Activated naive CD8-positive, alpha-beta T cell treated with anti-CD3 and anti-CD28 coated beads for 36 hours (primary cell): ENCODE data around the gene LRRC70. TPM values are rescaled to one million over a fixed set of nuclear protein-coding genes. Genes with fewer than 3 reads are reported as not detected.

Experiments used
- DNase-seq: peaks from one replicate; pipeline ENCODE4 v3.0.0; 2021
- H3K27ac Mint-ChIP-seq: one replicate; pipeline ENCODE4 v1.8.0; 2022; ENCODE audit warnings: mild to moderate bottlenecking, moderate library complexity, mixed read lengths
- H3K27me3 Mint-ChIP-seq: one replicate; pipeline ENCODE4 v1.8.0; 2022; ENCODE audit warnings: mild to moderate bottlenecking, mixed read lengths
- H3K36me3 Mint-ChIP-seq: one replicate; pipeline ENCODE4 v1.8.0; 2021; ENCODE audit warnings: mild to moderate bottlenecking, mixed read lengths
- H3K4me1 Mint-ChIP-seq: one replicate; pipeline ENCODE4 v1.8.0; 2021; ENCODE audit warnings: mixed read lengths
- H3K4me3 Mint-ChIP-seq: one replicate; pipeline ENCODE4 v1.8.0; 2022; ENCODE audit warnings: mild to moderate bottlenecking, moderate library complexity, mixed read lengths
- H3K9me3 Mint-ChIP-seq: one replicate; pipeline ENCODE4 v1.8.0; 2022; ENCODE audit warnings: mixed read lengths
- total RNA-seq, 2 experiments: library from RNA; stranded (reverse); gene quantifications; one replicate each; pipeline ENCODE4 v1.2.3, GENCODE V29; 2021

Gene LRRC70, protein sequence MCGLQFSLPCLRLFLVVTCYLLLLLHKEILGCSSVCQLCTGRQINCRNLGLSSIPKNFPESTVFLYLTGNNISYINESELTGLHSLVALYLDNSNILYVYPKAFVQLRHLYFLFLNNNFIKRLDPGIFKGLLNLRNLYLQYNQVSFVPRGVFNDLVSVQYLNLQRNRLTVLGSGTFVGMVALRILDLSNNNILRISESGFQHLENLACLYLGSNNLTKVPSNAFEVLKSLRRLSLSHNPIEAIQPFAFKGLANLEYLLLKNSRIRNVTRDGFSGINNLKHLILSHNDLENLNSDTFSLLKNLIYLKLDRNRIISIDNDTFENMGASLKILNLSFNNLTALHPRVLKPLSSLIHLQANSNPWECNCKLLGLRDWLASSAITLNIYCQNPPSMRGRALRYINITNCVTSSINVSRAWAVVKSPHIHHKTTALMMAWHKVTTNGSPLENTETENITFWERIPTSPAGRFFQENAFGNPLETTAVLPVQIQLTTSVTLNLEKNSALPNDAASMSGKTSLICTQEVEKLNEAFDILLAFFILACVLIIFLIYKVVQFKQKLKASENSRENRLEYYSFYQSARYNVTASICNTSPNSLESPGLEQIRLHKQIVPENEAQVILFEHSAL
- under 1 TPM; 0.34 to 0.43 TPM for total RNA-seq

DNA sequence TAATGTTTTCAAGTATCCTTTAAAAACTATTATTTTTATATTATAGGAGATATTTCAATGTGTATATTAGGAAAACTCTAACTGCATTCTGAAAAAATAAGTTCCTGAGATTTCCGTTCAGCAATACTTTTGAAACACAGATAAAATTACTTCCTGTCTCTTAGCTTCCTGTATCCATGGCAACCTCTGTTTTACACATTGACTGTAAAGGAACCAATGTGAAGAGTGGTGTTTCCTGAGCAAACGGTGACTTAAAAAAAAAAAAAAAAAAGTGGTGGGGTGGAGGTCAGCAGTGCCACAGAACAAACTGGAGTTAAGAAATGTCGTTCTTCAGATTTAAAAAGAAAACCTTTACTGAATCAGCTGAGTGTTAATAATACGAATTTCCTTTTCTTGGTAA, at the start of gene LRRC70:
Gene LRRC70 (plus strand): TSS at position 280 of the 400 bp plus-strand sequence. CDS start 620 bp downstream, outside the sequence.
- peak within 1 kb of the TSS; percentile 47 for H3K27ac Mint-ChIP-seq
- peak within 1 kb of the TSS; percentile 19 for H3K4me3 Mint-ChIP-seq
- H3K27me3 Mint-ChIP-seq = no peaks in the 10 kb centered on the region
- H3K36me3 Mint-ChIP-seq = peaks cover 25% of the 10 kb centered on the region
- no peak for DNase-seq
- H3K4me1 Mint-ChIP-seq = peaks cover 32% of the 10 kb centered on the region
- no peaks in the 10 kb centered on the region for H3K9me3 Mint-ChIP-seq

DNA sequence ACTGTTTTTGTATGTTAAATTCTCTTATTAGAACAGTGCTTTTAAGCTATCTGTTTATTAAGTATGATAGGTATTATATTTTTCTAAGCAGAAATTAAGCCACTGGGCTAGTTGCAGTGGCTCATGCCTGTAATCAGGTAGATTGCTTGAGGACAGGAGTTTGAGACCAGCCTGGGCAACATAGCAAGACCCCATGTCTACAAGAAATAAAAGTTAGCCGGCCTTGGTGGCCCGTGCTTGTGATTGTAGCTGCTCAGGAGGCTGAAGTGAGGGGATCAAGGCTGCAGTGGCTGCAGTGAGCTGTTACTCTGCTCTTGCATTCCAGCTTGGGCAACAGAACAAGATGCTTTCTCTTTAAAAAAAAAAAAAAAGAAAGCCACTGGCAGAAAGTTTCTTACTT, 45.0 kb upstream of the LRRC70 start:
- peaks cover 25% of the 10 kb centered on the region for H3K36me3 Mint-ChIP-seq
- no peaks in the 10 kb centered on the region for H3K27me3 Mint-ChIP-seq
- H3K9me3 Mint-ChIP-seq = no peaks in the 10 kb centered on the region
- H3K4me1 Mint-ChIP-seq = no peaks in the 10 kb centered on the region
- no peak overlapping the region for H3K4me3 Mint-ChIP-seq
- DNase-seq = no peak
- no peak overlapping the region for H3K27ac Mint-ChIP-seq

DNA sequence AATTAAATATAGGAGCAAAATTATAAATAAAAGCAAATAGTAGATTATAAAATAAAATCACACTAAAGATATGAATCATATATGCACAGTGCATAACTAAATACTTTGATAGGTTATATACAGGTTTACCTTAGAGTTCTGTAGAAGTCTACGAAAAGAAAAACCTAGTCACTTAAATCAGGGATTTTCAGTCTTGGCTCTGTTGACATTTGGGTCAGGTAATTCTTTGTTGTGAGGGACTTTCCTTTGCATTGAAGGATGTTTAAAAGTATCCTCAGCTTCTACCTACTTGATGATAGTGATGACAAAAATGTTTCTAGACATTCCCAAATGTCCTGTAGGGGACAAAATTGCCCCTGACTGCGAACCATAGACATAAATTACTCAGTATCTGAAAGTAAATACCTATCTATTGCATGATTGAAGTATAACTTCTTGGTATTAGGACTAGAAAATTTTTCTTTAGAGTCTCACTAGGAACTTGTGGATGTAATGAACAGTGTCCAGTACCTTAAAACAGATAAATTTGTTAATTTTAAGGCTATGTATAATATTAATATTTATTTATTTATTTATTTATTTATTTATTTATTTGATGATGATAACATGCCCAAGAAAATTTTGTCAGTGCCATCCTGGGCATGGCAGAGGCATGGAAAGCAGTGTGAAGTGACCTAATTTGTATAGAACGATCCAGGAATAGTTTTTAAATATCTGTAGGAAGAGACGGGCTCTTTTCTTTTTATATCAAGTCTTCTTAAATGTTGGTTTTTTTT, 44.0 kb upstream of the LRRC70 start:
- no peak overlapping the region for H3K27ac Mint-ChIP-seq
- no peaks in the 10 kb centered on the region for H3K27me3 Mint-ChIP-seq
- no peak overlapping the region for H3K4me3 Mint-ChIP-seq
- peaks cover 25% of the 10 kb centered on the region for H3K36me3 Mint-ChIP-seq
- no peaks in the 10 kb centered on the region for H3K4me1 Mint-ChIP-seq
- no peaks in the 10 kb centered on the region for H3K9me3 Mint-ChIP-seq
- no peak for DNase-seq

DNA sequence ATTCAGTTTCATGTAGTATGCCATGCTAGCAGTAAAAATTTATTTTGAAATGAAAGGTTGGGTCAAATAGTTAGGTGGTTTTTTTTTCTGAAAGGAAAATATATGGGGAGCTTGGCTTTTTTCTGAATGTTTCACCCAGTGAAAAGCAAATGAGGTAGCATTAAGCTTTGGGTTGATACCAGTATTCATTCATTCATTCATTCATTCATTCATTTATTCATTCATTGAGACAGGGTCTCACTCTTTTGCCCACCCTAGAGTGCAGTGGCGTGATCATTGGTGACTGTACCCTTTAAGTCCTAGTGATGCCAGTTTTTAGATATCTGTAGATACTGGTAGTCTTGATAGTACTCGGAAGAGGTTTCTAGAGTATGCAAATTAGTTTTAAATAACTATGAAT, 42.4 kb upstream of the LRRC70 start:
- Mint-ChIP-seq H3K36me3 (peaks cover 25% of the 10 kb centered on the region), H3K4me3 (no peak overlapping the region), H3K27ac (no peak overlapping the region), H3K4me1 (no peaks in the 10 kb centered on the region), H3K27me3 (no peaks in the 10 kb centered on the region), H3K9me3 (no peaks in the 10 kb centered on the region)
- no peak for DNase-seq

DNA sequence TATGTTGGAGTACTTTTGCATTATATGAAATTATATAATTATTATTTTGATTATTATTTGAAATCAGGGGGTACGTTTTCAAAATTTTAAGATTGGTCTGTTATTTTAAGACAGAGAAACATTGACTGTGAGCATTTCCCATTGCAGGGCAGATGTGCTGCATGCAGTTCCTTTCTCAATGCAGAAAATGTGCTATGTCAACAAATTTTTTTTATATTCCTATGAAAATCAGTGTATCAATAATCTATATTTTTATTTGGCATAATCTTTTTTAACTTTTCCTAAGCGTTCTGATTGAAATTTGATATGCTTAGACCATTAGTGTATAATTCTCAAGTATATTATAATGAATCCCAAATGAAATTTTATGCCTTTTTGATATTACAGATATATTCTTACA, 41.8 kb upstream of the LRRC70 start:
- H3K4me3 Mint-ChIP-seq = no peak overlapping the region
- H3K4me1 Mint-ChIP-seq = no peaks in the 10 kb centered on the region
- DNase-seq = no peak
- no peaks in the 10 kb centered on the region for H3K9me3 Mint-ChIP-seq
- H3K27ac Mint-ChIP-seq = no peak overlapping the region
- H3K27me3 Mint-ChIP-seq = no peaks in the 10 kb centered on the region
- peaks cover 20% of the 10 kb centered on the region for H3K36me3 Mint-ChIP-seq

DNA sequence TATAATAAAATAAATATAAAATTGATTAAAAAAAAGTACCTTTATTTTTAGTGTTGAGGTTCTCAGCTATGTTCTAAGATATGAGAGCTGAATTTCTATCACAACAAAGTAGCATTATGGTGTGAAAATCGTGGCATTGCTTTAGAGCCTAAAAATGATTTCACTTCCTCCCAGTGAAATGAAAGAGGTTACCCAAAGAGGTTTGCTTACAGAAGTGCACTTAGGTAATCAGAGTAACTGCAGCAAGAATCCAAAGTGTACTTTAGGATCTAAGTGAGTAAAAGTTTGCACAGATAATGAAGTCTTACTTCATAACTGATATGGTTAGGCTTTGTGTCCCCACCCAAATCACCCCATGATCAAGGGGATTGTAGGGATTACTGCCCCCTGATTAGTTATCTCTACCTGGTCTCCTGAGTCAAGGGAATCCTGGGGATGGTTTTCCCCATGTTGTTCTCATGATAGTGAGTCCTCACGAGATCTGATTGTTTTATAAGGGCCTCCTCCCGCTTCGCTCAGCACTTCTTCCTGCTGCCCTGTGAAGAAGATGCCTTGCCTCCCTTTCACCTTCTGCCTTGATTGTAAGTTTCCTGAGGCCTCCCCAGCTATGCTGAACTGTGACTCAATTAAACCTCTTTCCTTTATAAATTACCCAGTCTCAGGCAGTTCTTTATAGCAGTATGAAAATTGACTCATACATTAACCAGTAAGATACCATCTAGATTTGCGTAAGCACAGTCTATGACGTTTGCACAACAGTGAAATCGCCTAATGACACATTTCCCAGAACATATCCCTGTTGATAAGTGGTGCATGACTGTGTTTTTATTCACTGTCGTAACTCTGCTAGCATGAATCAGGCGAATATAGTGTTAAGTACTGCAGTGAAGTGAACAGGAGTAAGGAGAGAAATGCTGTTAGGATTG, 40.3 kb upstream of the LRRC70 start:
- no peak for DNase-seq
- H3K27me3 Mint-ChIP-seq = no peaks in the 10 kb centered on the region
- H3K27ac Mint-ChIP-seq = no peak overlapping the region
- H3K4me1 Mint-ChIP-seq = no peaks in the 10 kb centered on the region
- H3K9me3 Mint-ChIP-seq = no peaks in the 10 kb centered on the region
- peaks cover 19% of the 10 kb centered on the region for H3K36me3 Mint-ChIP-seq
- no peak overlapping the region for H3K4me3 Mint-ChIP-seq

DNA sequence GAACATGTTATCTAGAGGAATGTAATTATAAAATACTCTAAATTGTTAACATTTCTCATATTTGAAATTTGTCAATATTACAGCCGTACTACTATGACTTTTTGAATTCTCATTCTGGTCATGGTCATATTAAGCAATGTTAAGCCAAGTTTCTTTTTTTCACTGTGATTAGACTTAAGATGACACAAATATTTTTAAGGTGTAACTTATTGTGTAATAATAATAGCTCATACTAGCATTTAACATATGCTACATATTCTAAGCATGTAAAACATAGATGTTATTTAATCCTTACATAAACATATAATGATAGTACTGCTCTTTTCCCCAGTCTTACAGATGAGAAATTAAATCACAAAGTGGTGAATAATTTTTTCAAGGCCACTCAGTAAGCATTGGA, 35.9 kb upstream of the LRRC70 start:
- Mint-ChIP-seq H3K4me3 (no peak overlapping the region), H3K4me1 (no peaks in the 10 kb centered on the region), H3K27me3 (no peaks in the 10 kb centered on the region), H3K27ac (no peak overlapping the region), H3K36me3 (peaks cover 41% of the 10 kb centered on the region), H3K9me3 (peaks cover 4% of the 10 kb centered on the region)
- DNase-seq = no peak

DNA sequence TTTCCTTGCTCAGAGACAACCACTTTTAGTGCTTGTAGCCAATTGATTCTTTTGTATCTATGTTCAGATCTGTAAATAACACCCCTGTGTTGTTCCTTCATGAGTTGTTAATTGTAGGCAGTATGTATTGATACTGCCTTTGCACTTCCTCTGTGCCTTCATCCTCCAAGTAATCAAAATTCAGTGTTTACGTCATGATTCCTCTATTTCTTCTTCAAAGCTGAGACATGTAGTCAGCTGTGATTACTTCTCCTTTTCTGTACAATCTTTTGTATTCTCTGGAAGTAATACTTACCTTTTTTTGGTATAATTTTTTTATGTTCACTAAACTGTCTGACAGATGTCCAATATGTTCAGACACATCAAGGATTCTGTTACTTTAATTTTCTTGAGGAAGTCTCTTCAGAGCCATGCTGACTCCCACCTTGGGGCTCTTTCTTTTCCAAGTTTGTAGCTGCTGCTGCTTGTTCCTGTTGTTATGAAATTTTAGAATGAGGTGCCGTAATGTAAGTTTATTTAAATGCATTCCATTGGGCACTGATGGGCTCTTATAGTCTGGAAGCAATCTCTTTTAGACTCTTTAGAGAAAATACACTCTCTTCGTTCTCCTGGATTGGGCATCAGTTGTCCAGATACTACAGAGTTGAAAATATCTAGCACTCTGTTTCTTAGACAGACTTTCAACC, 30.5 kb upstream of the LRRC70 start:
- Mint-ChIP-seq H3K4me1 (no peaks in the 10 kb centered on the region), H3K9me3 (peaks cover 4% of the 10 kb centered on the region), H3K36me3 (peaks cover 30% of the 10 kb centered on the region), H3K27ac (no peak overlapping the region), H3K4me3 (no peak overlapping the region), H3K27me3 (no peaks in the 10 kb centered on the region)
- DNase-seq = no peak

DNA sequence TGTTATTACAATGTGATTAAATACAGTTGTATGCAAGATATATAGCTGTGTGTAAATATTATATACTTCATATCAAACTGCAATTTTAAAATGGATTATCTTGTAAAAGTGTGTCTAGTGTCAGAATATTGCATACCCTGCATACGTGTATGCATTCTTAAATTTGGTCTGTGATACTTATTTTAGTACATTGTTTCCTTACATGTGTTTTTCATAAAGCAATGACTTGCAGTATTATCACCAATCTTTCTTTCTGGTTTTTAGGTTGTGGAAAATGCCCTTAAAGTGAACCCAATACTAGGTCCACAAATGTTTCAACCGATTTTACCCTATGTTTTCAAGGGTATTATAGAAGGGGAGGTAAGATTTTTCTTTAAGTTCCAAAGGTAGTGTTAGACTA, 28.5 kb upstream of the LRRC70 start:
- no peaks in the 10 kb centered on the region for H3K4me1 Mint-ChIP-seq
- no peak for DNase-seq
- H3K4me3 Mint-ChIP-seq = no peak overlapping the region
- no peaks in the 10 kb centered on the region for H3K9me3 Mint-ChIP-seq
- no peaks in the 10 kb centered on the region for H3K27me3 Mint-ChIP-seq
- H3K36me3 Mint-ChIP-seq = peaks cover 17% of the 10 kb centered on the region
- no peak overlapping the region for H3K27ac Mint-ChIP-seq

DNA sequence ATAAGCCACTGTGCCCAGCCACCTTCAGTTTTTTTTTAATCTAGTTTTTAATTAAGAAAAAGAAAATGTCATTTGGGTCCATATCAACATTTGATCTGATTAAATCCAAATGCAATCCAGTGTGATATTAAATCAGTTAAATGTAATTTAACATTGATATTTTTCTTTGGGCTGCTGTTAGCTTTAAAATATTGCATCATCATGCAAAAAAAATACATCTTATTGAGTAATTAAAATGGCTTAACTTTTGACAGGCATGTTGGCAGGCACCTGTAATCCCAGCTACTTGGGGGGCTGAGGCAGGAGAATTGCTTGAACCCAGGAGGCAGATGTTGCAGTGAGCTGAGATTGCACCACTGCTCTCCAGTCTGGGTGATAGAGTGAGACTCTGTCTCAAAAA, 22.7 kb upstream of the LRRC70 start:
- Mint-ChIP-seq H3K27me3 (no peaks in the 10 kb centered on the region), H3K36me3 (peaks cover 17% of the 10 kb centered on the region), H3K27ac (no peak overlapping the region), H3K4me1 (no peaks in the 10 kb centered on the region), H3K9me3 (no peaks in the 10 kb centered on the region), H3K4me3 (no peak overlapping the region)
- DNase-seq = no peak

DNA sequence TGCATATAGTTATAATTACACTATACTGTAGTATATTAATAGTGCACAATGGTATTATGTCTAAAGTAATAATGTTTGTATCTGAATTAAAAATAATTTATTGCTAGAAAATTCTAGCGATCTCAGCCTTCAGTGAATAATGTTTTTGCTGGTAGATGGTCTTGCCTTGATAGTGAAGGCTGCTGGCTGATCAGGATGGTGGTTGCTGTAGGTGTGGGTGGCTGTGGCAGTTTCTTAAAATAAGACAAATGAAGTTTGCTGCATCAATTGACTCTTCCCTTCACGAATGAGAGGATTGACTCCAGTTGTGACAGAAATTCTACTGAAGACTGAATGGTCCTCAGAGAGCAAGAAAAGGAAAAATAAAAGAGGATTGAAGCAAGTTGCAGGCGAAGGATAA, 19.7 kb upstream of the LRRC70 start:
- H3K27ac Mint-ChIP-seq = no peak overlapping the region

DNA sequence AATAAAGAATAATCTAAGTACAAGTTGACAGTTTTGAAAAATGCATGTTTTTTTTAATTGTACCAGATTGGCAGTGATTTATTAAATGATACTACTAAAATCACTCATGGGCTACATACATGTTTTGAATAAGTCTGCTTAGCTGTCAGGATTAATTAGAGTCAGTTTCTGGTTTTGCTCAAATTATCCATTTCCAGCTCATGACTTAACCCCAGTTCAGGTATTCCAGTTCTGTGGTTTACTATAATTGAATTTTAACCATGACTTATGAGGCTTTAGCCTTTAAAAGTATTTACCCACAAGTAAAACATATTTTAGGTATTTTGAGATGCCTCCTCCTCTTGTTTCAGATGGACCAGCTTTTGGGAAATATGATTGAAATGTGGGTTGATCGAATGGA, 17.8 kb upstream of the LRRC70 start:
- H3K36me3 Mint-ChIP-seq = peaks cover 28% of the 10 kb centered on the region
- DNase-seq = no peak
- no peaks in the 10 kb centered on the region for H3K4me1 Mint-ChIP-seq
- peaks cover 4% of the 10 kb centered on the region for H3K9me3 Mint-ChIP-seq
- H3K27ac Mint-ChIP-seq = no peak overlapping the region
- H3K4me3 Mint-ChIP-seq = no peak overlapping the region
- no peaks in the 10 kb centered on the region for H3K27me3 Mint-ChIP-seq

More for the DNA sequence above, 19.7 kb upstream of the LRRC70 start:
- Mint-ChIP-seq H3K4me3 (no peak overlapping the region), H3K36me3 (peaks cover 17% of the 10 kb centered on the region), H3K9me3 (no peaks in the 10 kb centered on the region), H3K4me1 (no peaks in the 10 kb centered on the region), H3K27me3 (no peaks in the 10 kb centered on the region)
- DNase-seq = no peak

DNA sequence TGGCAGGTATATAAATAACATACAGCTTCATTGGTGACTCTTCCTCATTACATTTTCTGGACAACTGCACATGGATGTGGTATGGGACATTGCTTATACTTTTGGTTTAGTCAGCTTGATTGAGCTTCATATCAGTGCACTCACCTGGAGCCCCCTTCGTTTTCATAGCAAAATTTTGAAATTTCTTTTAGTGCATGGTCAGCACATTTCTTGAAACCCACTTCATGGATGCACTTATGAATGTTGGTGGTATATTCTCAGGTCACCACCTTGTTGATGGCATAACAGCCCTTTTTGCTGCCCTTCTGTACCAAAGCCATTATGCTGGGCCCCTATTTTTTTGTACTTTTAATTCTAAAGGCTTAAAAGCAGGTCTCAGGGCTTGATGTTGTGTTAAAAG, 16.7 kb upstream of the LRRC70 start:
- Mint-ChIP-seq H3K9me3 (peaks cover 8% of the 10 kb centered on the region), H3K36me3 (peaks cover 35% of the 10 kb centered on the region)

DNA sequence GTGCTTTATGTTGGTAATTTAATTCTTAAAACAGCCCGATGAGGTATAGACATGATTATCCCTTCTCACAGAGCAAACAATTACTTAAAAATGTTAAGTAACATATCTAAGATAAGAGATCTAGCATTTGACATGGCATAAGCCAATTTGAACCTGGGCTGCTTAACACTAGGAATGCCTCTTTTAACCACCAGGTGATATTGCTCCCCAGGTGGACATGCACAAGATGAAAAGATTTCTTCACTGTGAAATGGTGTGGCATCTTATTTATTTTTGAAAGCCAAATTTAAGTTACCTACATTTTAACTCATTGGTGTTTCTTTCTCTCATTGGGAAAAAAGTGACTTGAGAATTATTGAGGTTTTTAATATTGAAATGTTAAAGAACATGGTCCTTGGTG, 15.8 kb upstream of the LRRC70 start:
- peaks cover 14% of the 10 kb centered on the region for H3K9me3 Mint-ChIP-seq
- H3K27me3 Mint-ChIP-seq = no peaks in the 10 kb centered on the region
- no peak for DNase-seq
- H3K4me1 Mint-ChIP-seq = no peaks in the 10 kb centered on the region
- H3K36me3 Mint-ChIP-seq = peaks cover 42% of the 10 kb centered on the region
- H3K4me3 Mint-ChIP-seq = no peak overlapping the region
- H3K27ac Mint-ChIP-seq = no peak overlapping the region

More for the DNA sequence above, 16.7 kb upstream of the LRRC70 start:
- Mint-ChIP-seq H3K4me1 (no peaks in the 10 kb centered on the region), H3K27me3 (no peaks in the 10 kb centered on the region), H3K4me3 (no peak overlapping the region), H3K27ac (no peak overlapping the region)
- no peak for DNase-seq
